ENCODE data around the gene NPHP4. TPM values are rescaled to one million over a fixed set of nuclear protein-coding genes. Genes with fewer than 3 reads are reported as not detected.

NPHP4 gene
- total RNA-seq, 1 experiment from 2014 or later: 20.0 TPM

GRCh38 chr1:5962265-5963105 lies 29.7 kb downstream of the NPHP4 start:
- peaks cover 4 to 7% of the 10 kb centered on the region in 2 experiments; a peak in 1 of 4 replicates for H3K36me3 ChIP-seq (ENCODE audit: control insufficient read depth in 1 of 2, insufficient read depth in 2 of 2, low read length in 2 of 2)
- CTCF ChIA-PET: no interaction called here
- H3K4me3 ChIP-seq (replicated peaks in 1 of 2; ENCODE audit: low read depth in 1 of 2, low read length in 2 of 2): no peak overlapping the region
- no TSS peak for BruUV-seq (replicated peaks)
- H3K9ac ChIP-seq (ENCODE audit: low read length): no peak overlapping the region
- H3K4me1 ChIP-seq (ENCODE audit: control insufficient read depth in 1 of 2, insufficient read depth in 2 of 2, low read length in 2 of 2): no peaks in the 10 kb centered on the region
- ATAC-seq (no peak), DNase-seq (ENCODE audit: low read depth, low spot score) (no peak)
- TF ChIP-seq EZH2phosphoT487 (IDR thresholded peaks at IDR 0.05; ENCODE audit: borderline replicate concordance): no peak
- no peak for TF ChIP-seq RAD21 (IDR thresholded peaks at IDR 0.05; ENCODE audit: low read depth)
- no peak for TF ChIP-seq MAX (IDR thresholded peaks at IDR 0.05)
- TF ChIP-seq, protein P1, sequence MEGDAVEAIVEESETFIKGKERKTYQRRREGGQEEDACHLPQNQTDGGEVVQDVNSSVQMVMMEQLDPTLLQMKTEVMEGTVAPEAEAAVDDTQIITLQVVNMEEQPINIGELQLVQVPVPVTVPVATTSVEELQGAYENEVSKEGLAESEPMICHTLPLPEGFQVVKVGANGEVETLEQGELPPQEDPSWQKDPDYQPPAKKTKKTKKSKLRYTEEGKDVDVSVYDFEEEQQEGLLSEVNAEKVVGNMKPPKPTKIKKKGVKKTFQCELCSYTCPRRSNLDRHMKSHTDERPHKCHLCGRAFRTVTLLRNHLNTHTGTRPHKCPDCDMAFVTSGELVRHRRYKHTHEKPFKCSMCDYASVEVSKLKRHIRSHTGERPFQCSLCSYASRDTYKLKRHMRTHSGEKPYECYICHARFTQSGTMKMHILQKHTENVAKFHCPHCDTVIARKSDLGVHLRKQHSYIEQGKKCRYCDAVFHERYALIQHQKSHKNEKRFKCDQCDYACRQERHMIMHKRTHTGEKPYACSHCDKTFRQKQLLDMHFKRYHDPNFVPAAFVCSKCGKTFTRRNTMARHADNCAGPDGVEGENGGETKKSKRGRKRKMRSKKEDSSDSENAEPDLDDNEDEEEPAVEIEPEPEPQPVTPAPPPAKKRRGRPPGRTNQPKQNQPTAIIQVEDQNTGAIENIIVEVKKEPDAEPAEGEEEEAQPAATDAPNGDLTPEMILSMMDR (IDR thresholded peaks at IDR 0.05 in 2 of 3, conservative IDR thresholded peaks at IDR 0.05 in 1 of 3; ENCODE audit: borderline replicate concordance in 1 of 3, insufficient read depth in 1 of 3, low read depth in 2 of 3, low read length in 2 of 3): no peak
- no peak for TF ChIP-seq JUND (IDR thresholded peaks at IDR 0.05)
- TF ChIP-seq ELF1 (IDR thresholded peaks at IDR 0.05; ENCODE audit: borderline replicate concordance, low read depth): no peak
- TF ChIP-seq EZH2 (IDR thresholded peaks at IDR 0.05): no peak
- H3K27ac ChIP-seq (ENCODE audit: low read depth, low read length): no peak overlapping the region
- H3K9me3 ChIP-seq (ENCODE audit: control insufficient read depth in 1 of 2, insufficient read depth in 1 of 2, low read depth in 1 of 2, low read length in 2 of 2): no peaks in the 10 kb centered on the region
- RAD21 ChIA-PET (ENCODE audit: low non-redundant PET in 1 of 2, low total read pairs in 2 of 2, uncharacterized antibody in 2 of 2, unreplicated experiment in 2 of 2): no interaction called here
- POLR2A ChIA-PET: no interaction called here
- H3K27me3 ChIP-seq (ENCODE audit: insufficient read depth, low read length): no peaks in the 10 kb centered on the region
- no peaks in the 10 kb centered on the region for H3K9me2 ChIP-seq (ENCODE audit: insufficient read depth)
- no peaks in the 10 kb centered on the region for H4K20me1 ChIP-seq (ENCODE audit: insufficient read depth)
- no peak overlapping the region for H3K4me2 ChIP-seq (ENCODE audit: low read length)
- no peak overlapping the region for H2AFZ ChIP-seq (ENCODE audit: low read depth, low read length, poor library complexity, severe bottlenecking)
- intact Hi-C loops (cut with micrococcal nuclease): no loop called here
- H3K79me2 ChIP-seq (ENCODE audit: insufficient read depth, low read length): no peaks in the 10 kb centered on the region
